ENCODE data around the gene RNF121. TPM values are rescaled to one million over a fixed set of nuclear protein-coding genes. Genes with fewer than 3 reads are reported as not detected.

Gene RNF121
- total and polyA plus RNA-seq, 2 of the 8 experiments (the other 6 are each of a cell fraction or from before 2014, with no cell fraction given) = 39.7 to 51.6 TPM

- Histone ChIP-seq H2BK5ac (ENCODE audit: low read depth, low read length) (no peak overlapping the region), H3K27ac (ENCODE audit: low read depth, low read length) (no peak overlapping the region), H3K27me3 (replicated peaks in 1 of 4; ENCODE audit: control insufficient read depth in 3 of 4, extremely low read depth in 1 of 4, insufficient read depth in 3 of 4, low read length in 3 of 4) (no peaks in the 10 kb centered on the region), H3K79me1 (ENCODE audit: low read depth, low read length) (no peaks in the 10 kb centered on the region), H3K79me2 (ENCODE audit: control insufficient read depth in 1 of 2, insufficient read depth in 2 of 2, low read length in 2 of 2) (no peaks in the 10 kb centered on the region; a peak in 1 of 4 replicates), H3K56ac (replicated peaks; ENCODE audit: insufficient read length, low read depth, low read length) (no peak overlapping the region), H3K9ac (replicated peaks in 1 of 4; ENCODE audit: extremely low read depth in 1 of 4, low read depth in 3 of 4, low read length in 3 of 4) (no peak overlapping the region), H3K14ac (ENCODE audit: insufficient read length) (no peak overlapping the region), H3K23me2 (ENCODE audit: low read depth, low read length) (no peaks in the 10 kb centered on the region), H2AK5ac (ENCODE audit: low read depth, low read length) (no peak overlapping the region), H3K23ac (ENCODE audit: insufficient read length) (no peak overlapping the region), H2BK12ac (ENCODE audit: low read depth, low read length) (no peak overlapping the region), H3K4me2 (ENCODE audit: insufficient read depth in 1 of 2, low read depth in 2 of 2, low read length in 2 of 2) (no peak overlapping the region), H4K5ac (ENCODE audit: insufficient read length, low read depth, low read length) (no peak overlapping the region), H3K36me3 (ENCODE audit: control insufficient read depth in 2 of 4, insufficient read depth in 4 of 4, low read length in 3 of 4) (peaks cover 11 to 28% (median 17%) of the 10 kb centered on the region in 4 experiments), H2AFZ (ENCODE audit: low read length) (no peak overlapping the region), H2BK120ac (replicated peaks; ENCODE audit: low read depth, low read length) (no peak overlapping the region), H2BK20ac (ENCODE audit: low read length) (no peak overlapping the region), H4K8ac (ENCODE audit: extremely low read depth, insufficient read depth, low read length) (no peak overlapping the region), H3K9me3 (ENCODE audit: insufficient read depth in 2 of 2, low read depth in 1 of 2, low read length in 1 of 2) (no peaks in the 10 kb centered on the region), H3K4me1 (replicated peaks in 1 of 4; ENCODE audit: control insufficient read depth in 3 of 4, insufficient read depth in 4 of 4, low read length in 3 of 4) (no peaks in the 10 kb centered on the region), H3K18ac (ENCODE audit: extremely low read depth, low read length) (no peak overlapping the region), H2BK15ac (ENCODE audit: low read length) (no peak overlapping the region), H4K91ac (replicated peaks; ENCODE audit: insufficient read length, low read length) (no peak overlapping the region), H3K4ac (replicated peaks; ENCODE audit: insufficient read length, low read depth, low read length) (no peak overlapping the region), H4K20me1 (replicated peaks in 1 of 2; ENCODE audit: control insufficient read depth in 1 of 2, insufficient read depth in 2 of 2, low read length in 2 of 2) (peaks cover 16% of the 10 kb centered on the region in 2 experiments), H3K4me3 (ENCODE audit: extremely low read depth in 1 of 4, insufficient read depth in 2 of 4, low read depth in 3 of 4, low read length in 4 of 4) (no peak overlapping the region)
- DNase-seq (ENCODE audit: low read depth in 1 of 2, low spot score in 2 of 2) (no peak), FAIRE-seq (no peak)
- WGBS, 2 experiments (ENCODE audit: extremely low coverage in 1 of 2, insufficient coverage in 1 of 2, insufficient read length in 1 of 2, insufficient replicate concordance in 2 of 2, low coverage in 1 of 2, low lambda C conversion rate in 2 of 2, missing lambda C conversion rate in 1 of 2) = 100% methylated on average over 2 of the region's 2 CpGs; no CpG with 5 or more reads in 1 of the 2 experiments
- POLR2A ChIA-PET (ENCODE audit: partially characterized antibody) = interaction anchor here (1.2 to 1.8 kb wide), 4 partner anchors 8 to 224 kb away, joined by 3 to 6 read pairs (median 4); no protein-coding TSS in a partner anchor
- CTCF ChIA-PET (ENCODE audit: partially characterized antibody) = interaction anchor here (0.6 to 3.7 kb wide), 4 partner anchors 9 to 22 kb away, joined by 3 to 18 read pairs (median 13); no protein-coding TSS in a partner anchor
- TF ChIP-seq KDM1A (IDR thresholded peaks at IDR 0.05; ENCODE audit: borderline replicate concordance, low read length) = no peak
- no peak for TF ChIP-seq RBBP5 (IDR thresholded peaks at IDR 0.05; ENCODE audit: borderline replicate concordance, low read depth, low read length)
- TF ChIP-seq SIRT6 (IDR thresholded peaks at IDR 0.05; ENCODE audit: low read length) = no peak
- no peak for TF ChIP-seq GTF2F1 (IDR thresholded peaks at IDR 0.05; ENCODE audit: borderline replicate concordance, low read depth, low read length)
- no peak for TF ChIP-seq CHD2 (IDR thresholded peaks at IDR 0.05; ENCODE audit: low read length)
- no peak for TF ChIP-seq TBP (IDR thresholded peaks at IDR 0.05; ENCODE audit: low read depth, low read length)
- TF ChIP-seq SP1 (IDR thresholded peaks at IDR 0.05; ENCODE audit: low read depth, low read length) = no peak
These were observed 70.5 kb downstream of the RNF121 start for GRCh38 chr11:71999362-71999761.

Data from H1 (cell line).